Measurements from ENCODE around the gene ZNF718. TPM values are rescaled to one million over a fixed set of nuclear protein-coding genes. Genes with fewer than 3 reads are reported as not detected.
"Not testable (repeated sequence)": the region's sequence is repeated elsewhere in the genome, so short reads cannot be mapped to it uniquely, and the experiment has no call there.

The ZNF718 gene
- polyA plus RNA-seq, 1 donor from 2014 or later, result 11.4 TPM

- H3K9ac ChIP-seq (ENCODE audit: low read length); H2AFZ ChIP-seq (ENCODE audit: low read depth, low read length); H3K36me3 ChIP-seq (ENCODE audit: insufficient read depth, low read length); H3K4me2 ChIP-seq (ENCODE audit: low read length); H3K79me2 ChIP-seq (replicated peaks; ENCODE audit: insufficient read depth, low read length); H4K20me1 ChIP-seq (ENCODE audit: insufficient read depth); H3K4me3 ChIP-seq (ENCODE audit: low read length); H3K9me2 ChIP-seq (ENCODE audit: insufficient read depth, low read length); H3F3A ChIP-seq (ENCODE audit: insufficient read depth, low read length, poor library complexity, severe bottlenecking); H3K27me3 ChIP-seq (ENCODE audit: insufficient read depth, low read depth, low read length); H3K27ac ChIP-seq (ENCODE audit: low read length): not testable (repeated sequence)
- H3K9me3 ChIP-seq (ENCODE audit: low read length), result peaks cover 32% of the 10 kb centered on the region
These were observed 37.6 kb upstream of the ZNF718 start for GRCh38 chr4:86559-87324.

DNA sequence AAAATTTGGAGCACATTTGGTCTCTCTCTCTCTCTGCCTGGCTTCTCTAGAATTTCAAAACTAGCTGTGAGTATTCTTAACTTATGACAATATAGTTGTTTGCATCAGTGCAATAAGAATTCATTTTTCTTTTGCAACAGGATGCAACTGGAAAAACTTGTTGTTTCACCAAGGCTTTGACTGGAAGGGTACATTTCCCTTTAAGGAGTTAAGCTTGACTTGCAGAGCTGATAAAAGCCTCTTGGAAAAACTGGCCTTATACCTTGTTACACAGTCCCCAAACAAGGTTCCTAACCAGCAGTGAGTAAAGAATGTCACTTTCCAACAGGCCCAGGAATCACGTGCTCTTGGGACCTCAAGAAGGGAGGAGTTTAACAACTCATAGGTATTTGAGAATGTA lies 25.9 kb upstream of the ZNF718 start:
- no peaks in the 10 kb centered on the region for H4K20me1 ChIP-seq (ENCODE audit: insufficient read depth)
- no peak overlapping the region for H3K27ac ChIP-seq (ENCODE audit: low read length)
- H3K36me3 ChIP-seq (ENCODE audit: insufficient read depth, low read length), result no peaks in the 10 kb centered on the region
- H3K9ac ChIP-seq (ENCODE audit: low read length), result no peak overlapping the region
- H3K4me2 ChIP-seq (ENCODE audit: low read length), result no peak overlapping the region
- no peaks in the 10 kb centered on the region for H3K9me2 ChIP-seq (ENCODE audit: insufficient read depth, low read length)
- no peaks in the 10 kb centered on the region for H3F3A ChIP-seq (ENCODE audit: insufficient read depth, low read length, poor library complexity, severe bottlenecking)
- H3K4me3 ChIP-seq (ENCODE audit: low read length), result no peak overlapping the region
- H3K79me2 ChIP-seq (replicated peaks; ENCODE audit: insufficient read depth, low read length), result no peaks in the 10 kb centered on the region
- no peaks in the 10 kb centered on the region for H3K27me3 ChIP-seq (ENCODE audit: insufficient read depth, low read depth, low read length)
- no peak overlapping the region for H2AFZ ChIP-seq (ENCODE audit: low read depth, low read length)
- no peak for TF ChIP-seq MXI1 (conservative IDR thresholded peaks at IDR 0.05; ENCODE audit: poor library complexity, severe bottlenecking)
- TF ChIP-seq POLR2AphosphoS5 (IDR thresholded peaks at IDR 0.05), result no peak
- TF ChIP-seq TAF1 (IDR thresholded peaks at IDR 0.05; ENCODE audit: low read depth), result no peak
- TF ChIP-seq EZH2 (IDR thresholded peaks at IDR 0.05; ENCODE audit: borderline replicate concordance, insufficient read depth, low read length, poor library complexity, severe bottlenecking), result no peak
- TF ChIP-seq EP300 (conservative IDR thresholded peaks at IDR 0.05; ENCODE audit: poor library complexity, severe bottlenecking), result no peak
- peaks cover 18% of the 10 kb centered on the region for H3K9me3 ChIP-seq (ENCODE audit: low read length)

GRCh38 chr4:99863-100262 lies 24.4 kb upstream of the ZNF718 start:
- Histone ChIP-seq H2AFZ (ENCODE audit: low read depth, low read length) (no peak overlapping the region), H3K4me3 (ENCODE audit: low read length) (no peak overlapping the region), H3K36me3 (ENCODE audit: insufficient read depth, low read length) (no peaks in the 10 kb centered on the region), H3K9me2 (ENCODE audit: insufficient read depth, low read length) (no peaks in the 10 kb centered on the region), H3K27me3 (ENCODE audit: insufficient read depth, low read depth, low read length) (peaks cover under 1% of the 10 kb centered on the region), H3K4me2 (ENCODE audit: low read length) (no peak overlapping the region), H3F3A (ENCODE audit: insufficient read depth, low read length, poor library complexity, severe bottlenecking) (no peaks in the 10 kb centered on the region), H3K9me3 (ENCODE audit: low read length) (peaks cover 12% of the 10 kb centered on the region), H3K9ac (ENCODE audit: low read length) (no peak overlapping the region), H3K79me2 (replicated peaks; ENCODE audit: insufficient read depth, low read length) (no peaks in the 10 kb centered on the region), H3K27ac (ENCODE audit: low read length) (no peak overlapping the region), H4K20me1 (ENCODE audit: insufficient read depth) (no peaks in the 10 kb centered on the region)
- TF ChIP-seq, protein P1, sequence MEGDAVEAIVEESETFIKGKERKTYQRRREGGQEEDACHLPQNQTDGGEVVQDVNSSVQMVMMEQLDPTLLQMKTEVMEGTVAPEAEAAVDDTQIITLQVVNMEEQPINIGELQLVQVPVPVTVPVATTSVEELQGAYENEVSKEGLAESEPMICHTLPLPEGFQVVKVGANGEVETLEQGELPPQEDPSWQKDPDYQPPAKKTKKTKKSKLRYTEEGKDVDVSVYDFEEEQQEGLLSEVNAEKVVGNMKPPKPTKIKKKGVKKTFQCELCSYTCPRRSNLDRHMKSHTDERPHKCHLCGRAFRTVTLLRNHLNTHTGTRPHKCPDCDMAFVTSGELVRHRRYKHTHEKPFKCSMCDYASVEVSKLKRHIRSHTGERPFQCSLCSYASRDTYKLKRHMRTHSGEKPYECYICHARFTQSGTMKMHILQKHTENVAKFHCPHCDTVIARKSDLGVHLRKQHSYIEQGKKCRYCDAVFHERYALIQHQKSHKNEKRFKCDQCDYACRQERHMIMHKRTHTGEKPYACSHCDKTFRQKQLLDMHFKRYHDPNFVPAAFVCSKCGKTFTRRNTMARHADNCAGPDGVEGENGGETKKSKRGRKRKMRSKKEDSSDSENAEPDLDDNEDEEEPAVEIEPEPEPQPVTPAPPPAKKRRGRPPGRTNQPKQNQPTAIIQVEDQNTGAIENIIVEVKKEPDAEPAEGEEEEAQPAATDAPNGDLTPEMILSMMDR (IDR thresholded peaks at IDR 0.05; ENCODE audit: poor library complexity, severe bottlenecking), result no peak
- TF ChIP-seq EZH2 (IDR thresholded peaks at IDR 0.05; ENCODE audit: borderline replicate concordance, insufficient read depth, low read length, poor library complexity, severe bottlenecking) (no peak), MXI1 (conservative IDR thresholded peaks at IDR 0.05; ENCODE audit: poor library complexity, severe bottlenecking) (no peak), TAF1 (IDR thresholded peaks at IDR 0.05; ENCODE audit: low read depth) (no peak), POLR2AphosphoS5 (IDR thresholded peaks at IDR 0.05) (no peak), SMC3 (conservative IDR thresholded peaks at IDR 0.05; ENCODE audit: poor library complexity) (no peak), EP300 (conservative IDR thresholded peaks at IDR 0.05; ENCODE audit: poor library complexity, severe bottlenecking) (no peak), RAD21 (conservative IDR thresholded peaks at IDR 0.05) (no peak)
- TF ChIP-seq, protein P2, sequence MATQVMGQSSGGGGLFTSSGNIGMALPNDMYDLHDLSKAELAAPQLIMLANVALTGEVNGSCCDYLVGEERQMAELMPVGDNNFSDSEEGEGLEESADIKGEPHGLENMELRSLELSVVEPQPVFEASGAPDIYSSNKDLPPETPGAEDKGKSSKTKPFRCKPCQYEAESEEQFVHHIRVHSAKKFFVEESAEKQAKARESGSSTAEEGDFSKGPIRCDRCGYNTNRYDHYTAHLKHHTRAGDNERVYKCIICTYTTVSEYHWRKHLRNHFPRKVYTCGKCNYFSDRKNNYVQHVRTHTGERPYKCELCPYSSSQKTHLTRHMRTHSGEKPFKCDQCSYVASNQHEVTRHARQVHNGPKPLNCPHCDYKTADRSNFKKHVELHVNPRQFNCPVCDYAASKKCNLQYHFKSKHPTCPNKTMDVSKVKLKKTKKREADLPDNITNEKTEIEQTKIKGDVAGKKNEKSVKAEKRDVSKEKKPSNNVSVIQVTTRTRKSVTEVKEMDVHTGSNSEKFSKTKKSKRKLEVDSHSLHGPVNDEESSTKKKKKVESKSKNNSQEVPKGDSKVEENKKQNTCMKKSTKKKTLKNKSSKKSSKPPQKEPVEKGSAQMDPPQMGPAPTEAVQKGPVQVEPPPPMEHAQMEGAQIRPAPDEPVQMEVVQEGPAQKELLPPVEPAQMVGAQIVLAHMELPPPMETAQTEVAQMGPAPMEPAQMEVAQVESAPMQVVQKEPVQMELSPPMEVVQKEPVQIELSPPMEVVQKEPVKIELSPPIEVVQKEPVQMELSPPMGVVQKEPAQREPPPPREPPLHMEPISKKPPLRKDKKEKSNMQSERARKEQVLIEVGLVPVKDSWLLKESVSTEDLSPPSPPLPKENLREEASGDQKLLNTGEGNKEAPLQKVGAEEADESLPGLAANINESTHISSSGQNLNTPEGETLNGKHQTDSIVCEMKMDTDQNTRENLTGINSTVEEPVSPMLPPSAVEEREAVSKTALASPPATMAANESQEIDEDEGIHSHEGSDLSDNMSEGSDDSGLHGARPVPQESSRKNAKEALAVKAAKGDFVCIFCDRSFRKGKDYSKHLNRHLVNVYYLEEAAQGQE (IDR thresholded peaks at IDR 0.05; ENCODE audit: borderline replicate concordance), result no peak
